Measurements from ENCODE around the gene HYAL3. TPM values are rescaled to one million over a fixed set of nuclear protein-coding genes. Genes with fewer than 3 reads are reported as not detected.

The HYAL3 gene
- total RNA-seq = 1.5 TPM

- intact Hi-C loops (cut with DNase I) = no loop called here
- DNase-seq (ENCODE audit: low spot score) (peak; percentile 100), ATAC-seq (peak; percentile 93)
Observed at GRCh38 chr3:50298836-50299637, at the start of gene HYAL3, which contains the start of gene NAA80. TSS of gene HYAL3 (minus strand) at chr3:50299405. CDS start at chr3:50295602, 3,803 bp downstream. TSS of gene NAA80 (minus strand) at chr3:50299405. CDS start at chr3:50297463, 1,942 bp downstream.

GRCh38 chr3:50347187-50347813 lies 48.1 kb upstream of the HYAL3 start:
- DNase-seq (ENCODE audit: low spot score) (peak; percentile 86), ATAC-seq (no peak)
- intact Hi-C loops (cut with DNase I) = loop anchor here (5.0 kb wide), 1 partner anchor 195 kb away; no protein-coding TSS in a partner anchor

- ATAC-seq (peak; percentile 49), DNase-seq (ENCODE audit: low spot score) (peak; percentile 85)
- intact Hi-C loops (cut with DNase I) = loop anchor here (5.0 kb wide), 1 partner anchor 197 kb away; no protein-coding TSS in a partner anchor
Observed at GRCh38 chr3:50345586-50346234, 46.5 kb upstream of the HYAL3 start, which contains the start of gene ZMYND10. TSS of gene ZMYND10 (minus strand) at chr3:50345732. CDS start at chr3:50345579, 153 bp downstream.

- ATAC-seq (no peak), DNase-seq (ENCODE audit: low spot score) (no peak)
- intact Hi-C loops (cut with DNase I) = loop anchor here (5.0 kb wide), 1 partner anchor 197 kb away; no protein-coding TSS in a partner anchor
Observed at GRCh38 chr3:50345008-50345407, 45.8 kb upstream of the HYAL3 start.

- no peak for DNase-seq (ENCODE audit: low spot score)
- intact Hi-C loops (cut with DNase I) = no loop called here
- no peak for ATAC-seq
Observed at GRCh38 chr3:50342813-50343633, 43.8 kb upstream of the HYAL3 start.

GRCh38 chr3:50341996-50342650 lies 42.9 kb upstream of the HYAL3 start:
- DNase-seq (ENCODE audit: low spot score) (no peak), ATAC-seq (no peak)
- intact Hi-C loops (cut with DNase I) = no loop called here

- ATAC-seq (no peak), DNase-seq (ENCODE audit: low spot score) (no peak)
- intact Hi-C loops (cut with DNase I) = no loop called here
Observed at GRCh38 chr3:50341537-50341936, 42.3 kb upstream of the HYAL3 start.

- DNase-seq (ENCODE audit: low spot score) = peak; percentile 90
Observed at GRCh38 chr3:50340448-50341329, 41.5 kb upstream of the HYAL3 start, which contains the start of gene RASSF1. TSS of gene RASSF1 (minus strand) at chr3:50340836. CDS start at chr3:50340805, 31 bp downstream.

GRCh38 chr3:50340147-50340447 lies 40.9 kb upstream of the HYAL3 start:
- DNase-seq (ENCODE audit: low spot score) = no peak
- intact Hi-C loops (cut with DNase I) = no loop called here
- no peak for ATAC-seq

More at GRCh38 chr3:50340448-50341329, 41.5 kb upstream of the HYAL3 start, which contains the start of gene RASSF1:
- ATAC-seq = peak; percentile 55
- intact Hi-C loops (cut with DNase I) = no loop called here

- intact Hi-C loops (cut with DNase I) = no loop called here
- DNase-seq (ENCODE audit: low spot score) (no peak), ATAC-seq (no peak)
Observed at GRCh38 chr3:50339485-50340146, 40.4 kb upstream of the HYAL3 start.

GRCh38 chr3:50338965-50339364 lies 39.8 kb upstream of the HYAL3 start:
- DNase-seq (ENCODE audit: low spot score) (no peak), ATAC-seq (no peak)
- intact Hi-C loops (cut with DNase I) = no loop called here

- intact Hi-C loops (cut with DNase I) = no loop called here
- peak; percentile 92 for ATAC-seq
- DNase-seq (ENCODE audit: low spot score) = peak; percentile 100
Observed at GRCh38 chr3:50337175-50337861, 38.1 kb upstream of the HYAL3 start.

- DNase-seq (ENCODE audit: low spot score) = no peak
- intact Hi-C loops (cut with DNase I) = no loop called here
- ATAC-seq = no peak
Observed at GRCh38 chr3:50336452-50337174, 37.4 kb upstream of the HYAL3 start.

GRCh38 chr3:50334339-50335075 lies 35.3 kb upstream of the HYAL3 start:
- no peak for ATAC-seq
- intact Hi-C loops (cut with DNase I) = no loop called here
- DNase-seq (ENCODE audit: low spot score) = no peak

GRCh38 chr3:50333744-50334328 lies 34.6 kb upstream of the HYAL3 start:
- intact Hi-C loops (cut with DNase I) = no loop called here
- DNase-seq (ENCODE audit: low spot score) = peak; percentile 72
- ATAC-seq = peak; percentile 9
